Right kidney (tissue), 1 donor: Measurements from ENCODE around the gene NR3C1.

Experiments used
- DNase-seq: peaks from one replicate; pipeline ENCODE4 v3.0.0-alpha.2; 2016

The NR3C1 gene

GRCh38 chr5:143262393-143263174 lies 140.9 kb downstream of the NR3C1 start:
- no peak for DNase-seq

- DNase-seq = no peak
These were observed 141.6 kb downstream of the NR3C1 start for GRCh38 chr5:143261748-143262392.

DNA sequence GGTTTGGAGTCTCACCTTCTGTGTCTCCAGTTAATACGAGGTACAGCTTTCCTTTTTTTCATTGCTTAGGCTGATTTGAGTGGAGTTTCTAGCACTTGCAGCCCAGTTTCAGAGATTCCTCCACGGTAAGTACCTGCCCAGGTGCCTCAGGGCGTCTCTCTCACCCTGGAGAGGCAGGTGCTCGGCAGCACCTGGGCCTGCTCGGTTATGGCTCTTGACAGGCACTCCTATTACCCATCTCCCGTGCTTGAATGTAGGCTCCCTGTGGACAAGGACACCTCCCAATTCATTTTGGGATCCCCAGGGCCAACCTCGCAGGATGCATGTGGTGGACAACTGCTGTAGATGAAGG lies 144.3 kb downstream of the NR3C1 start:
- no peak for DNase-seq

DNA sequence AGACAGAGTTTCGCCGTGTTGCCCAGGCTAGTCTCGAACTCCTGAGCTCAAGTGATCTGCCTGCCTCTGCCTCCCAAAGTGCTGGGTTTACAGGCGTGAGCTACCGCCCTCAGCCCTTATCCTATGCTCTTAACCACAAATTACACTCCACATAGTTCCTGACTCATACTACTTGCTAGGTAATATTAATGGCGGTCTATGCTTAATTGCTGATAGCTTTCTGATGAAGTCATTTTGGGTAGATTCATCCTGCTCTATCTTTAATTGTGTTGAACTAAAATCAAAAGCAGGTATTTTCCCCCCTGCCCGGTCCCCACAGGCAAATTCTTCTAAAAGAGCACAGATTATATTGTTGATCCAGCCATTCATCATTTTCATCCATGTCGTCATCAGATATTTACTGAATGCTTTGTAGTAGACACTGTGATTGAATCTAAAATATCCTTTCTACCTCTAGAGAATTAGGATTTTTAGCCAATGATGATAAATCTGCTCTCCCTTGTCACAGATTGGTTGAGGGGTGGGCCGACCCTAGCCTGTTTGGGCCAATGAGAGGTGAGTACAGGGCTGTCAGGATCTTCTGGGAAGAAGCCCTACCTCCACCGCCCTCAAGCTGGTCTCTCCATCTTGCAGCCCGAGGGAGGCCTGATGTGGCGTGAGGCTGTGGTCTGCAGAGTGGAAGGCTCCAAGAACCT lies 144.8 kb downstream of the NR3C1 start:
- no peak for DNase-seq

- DNase-seq = no peak
These were observed 148.7 kb downstream of the NR3C1 start for GRCh38 chr5:143254819-143255218.

DNA sequence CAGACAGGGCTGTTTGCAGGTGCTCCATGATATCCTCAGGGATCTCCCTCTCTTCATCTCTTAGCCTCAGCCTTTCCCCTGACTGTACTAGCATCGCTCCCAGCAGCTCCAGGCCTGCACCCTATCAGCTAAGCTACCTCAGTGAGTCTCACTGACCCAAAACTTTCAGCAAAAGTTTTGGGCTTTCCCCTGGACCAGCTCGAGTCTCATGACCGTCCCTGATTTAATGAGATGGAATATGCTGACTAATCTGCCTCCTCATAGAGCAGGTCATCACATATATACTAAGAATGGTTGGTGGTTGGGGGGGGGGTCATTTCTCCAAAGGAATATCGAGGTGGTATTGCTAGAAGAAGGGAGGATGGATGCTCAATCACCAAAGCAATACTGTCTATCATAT lies 151.5 kb downstream of the NR3C1 start:
- DNase-seq = no peak

GRCh38 chr5:143251190-143251589 lies 152.3 kb downstream of the NR3C1 start:
- no peak for DNase-seq

DNA sequence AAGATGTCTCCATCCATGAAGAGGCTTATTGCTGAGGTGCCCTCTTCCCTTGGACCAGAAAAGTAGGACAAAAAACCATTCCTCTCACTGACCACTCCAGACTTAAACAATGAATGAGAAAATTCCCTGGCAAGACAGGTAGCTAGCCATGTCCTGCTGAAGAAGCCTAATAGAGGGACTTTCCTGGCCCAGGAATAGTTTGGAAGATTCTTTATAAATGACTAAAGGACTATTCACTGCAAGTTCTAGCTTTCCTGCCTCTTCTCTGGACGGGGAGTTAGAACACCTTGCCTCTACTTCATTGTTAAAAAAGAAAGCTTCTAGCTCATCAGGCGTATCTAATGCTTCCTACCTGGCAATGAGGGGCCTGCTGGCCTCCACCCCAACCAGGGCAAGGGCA lies 153.6 kb downstream of the NR3C1 start:
- no peak for DNase-seq

DNA sequence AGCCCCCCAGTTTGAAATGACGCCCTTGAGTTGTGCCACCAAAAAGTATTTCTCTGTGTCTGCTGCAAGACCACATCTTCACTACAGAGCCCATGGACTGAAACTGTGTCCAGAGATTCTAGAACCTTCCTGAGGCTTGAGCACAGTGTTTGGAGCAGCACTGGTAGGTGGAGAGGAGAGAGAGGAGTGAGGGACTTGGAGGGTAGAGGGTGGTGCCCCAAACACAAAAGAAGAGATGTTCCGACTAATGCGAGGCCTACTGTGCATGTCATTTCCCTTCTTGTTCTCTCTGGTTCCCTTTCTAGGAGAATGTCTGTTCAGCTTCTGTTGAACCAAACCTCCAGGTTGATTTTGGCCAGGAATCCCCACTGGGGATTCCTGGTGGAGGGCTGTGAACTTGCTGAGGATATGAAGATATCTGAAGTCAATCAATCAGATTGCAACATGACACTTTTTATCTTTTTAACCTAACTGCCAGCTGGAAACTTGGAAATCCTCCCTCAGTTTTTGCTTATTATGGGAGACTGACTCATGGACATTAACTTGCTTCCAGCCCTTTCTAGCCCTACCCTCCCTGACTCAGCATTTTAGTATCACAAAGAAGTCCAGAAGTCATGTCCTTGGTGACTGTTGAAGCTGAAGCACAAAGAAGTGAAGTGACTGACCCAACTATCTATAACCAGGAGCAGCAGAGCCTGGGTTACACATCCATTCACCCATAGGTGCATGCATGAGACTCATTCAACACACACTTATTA lies 154.5 kb downstream of the NR3C1 start:
- DNase-seq = no peak

DNA sequence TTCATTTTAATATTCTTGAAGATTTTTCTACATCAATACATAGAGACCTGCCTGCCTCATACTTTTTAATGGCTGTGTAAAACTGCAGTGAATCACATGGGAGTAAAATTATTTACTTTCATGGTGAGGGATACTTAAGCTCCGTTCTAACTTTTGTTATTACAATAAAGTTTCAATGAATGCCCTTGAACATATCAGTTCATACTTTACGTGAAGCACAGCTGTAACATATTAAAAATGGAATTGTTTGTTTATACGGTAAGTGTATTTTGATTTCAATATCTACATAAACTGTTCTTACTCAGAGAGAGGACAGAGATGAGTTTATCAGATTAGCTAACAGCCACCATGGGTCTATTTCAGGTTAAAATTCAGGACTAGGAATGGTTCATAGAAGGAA lies 155.1 kb downstream of the NR3C1 start:
- DNase-seq = no peak

GRCh38 chr5:143247134-143247815 lies 156.2 kb downstream of the NR3C1 start:
- no peak for DNase-seq

- no peak for DNase-seq
These were observed 157.4 kb downstream of the NR3C1 start for GRCh38 chr5:143245929-143246561.

DNA sequence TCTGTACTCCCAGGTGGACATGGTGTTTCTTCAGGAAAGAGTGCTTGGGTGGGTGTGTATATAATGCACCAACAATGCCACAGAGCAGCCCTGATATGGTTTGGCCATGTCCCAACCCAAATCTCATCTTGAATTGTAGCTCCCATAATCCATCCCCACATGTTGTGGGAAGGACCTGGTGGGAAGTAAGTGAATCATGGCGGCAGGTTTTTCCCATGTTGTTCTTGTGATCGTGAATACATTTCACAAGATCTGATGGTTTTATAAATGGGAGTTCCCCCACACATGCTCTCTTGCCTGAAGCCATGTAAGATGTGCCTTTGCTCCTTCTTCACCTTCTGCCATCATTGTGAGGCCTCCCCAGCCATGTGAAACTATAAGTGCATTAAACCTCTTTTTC lies 158.5 kb downstream of the NR3C1 start:
- no peak for DNase-seq

GRCh38 chr5:143244000-143244736 lies 159.3 kb downstream of the NR3C1 start:
- DNase-seq = no peak

- no peak for DNase-seq
These were observed 160.4 kb downstream of the NR3C1 start for GRCh38 chr5:143243103-143243502.

- no peak for DNase-seq
These were observed 161.6 kb downstream of the NR3C1 start for GRCh38 chr5:143241892-143242291.

DNA sequence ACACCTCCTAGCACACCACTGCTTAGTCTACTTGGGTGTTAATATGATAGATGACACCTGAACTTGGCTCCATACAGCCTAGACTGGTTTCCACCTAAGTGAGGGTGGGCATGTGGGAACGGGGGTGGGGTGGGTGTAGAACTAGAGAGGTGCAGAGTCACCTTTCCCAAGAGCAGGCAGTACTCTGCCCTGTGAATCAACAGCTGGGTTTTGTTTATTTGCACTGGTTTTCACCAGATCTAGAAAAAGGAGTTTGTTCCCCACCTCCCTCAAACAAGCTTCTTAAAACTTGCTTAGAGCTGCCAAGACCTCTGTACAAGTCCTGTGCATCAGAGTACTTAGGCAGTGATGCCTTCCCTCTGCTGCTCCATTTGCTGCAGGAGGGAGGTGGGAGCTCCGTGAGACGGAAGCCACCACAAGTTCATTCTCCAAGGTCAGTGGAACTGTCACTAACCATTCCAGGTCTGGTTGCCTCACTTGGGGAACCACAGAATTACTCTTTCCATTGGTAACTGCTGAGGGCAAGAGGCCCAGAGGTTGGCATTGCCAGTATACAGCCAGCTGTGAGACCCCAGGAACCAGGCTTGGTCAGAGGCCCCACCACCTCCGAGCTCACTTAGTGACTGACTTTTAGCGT lies 163.5 kb downstream of the NR3C1 start:
- DNase-seq = no peak

- no peak for DNase-seq
These were observed 164.9 kb downstream of the NR3C1 start for GRCh38 chr5:143238620-143239019.

DNA sequence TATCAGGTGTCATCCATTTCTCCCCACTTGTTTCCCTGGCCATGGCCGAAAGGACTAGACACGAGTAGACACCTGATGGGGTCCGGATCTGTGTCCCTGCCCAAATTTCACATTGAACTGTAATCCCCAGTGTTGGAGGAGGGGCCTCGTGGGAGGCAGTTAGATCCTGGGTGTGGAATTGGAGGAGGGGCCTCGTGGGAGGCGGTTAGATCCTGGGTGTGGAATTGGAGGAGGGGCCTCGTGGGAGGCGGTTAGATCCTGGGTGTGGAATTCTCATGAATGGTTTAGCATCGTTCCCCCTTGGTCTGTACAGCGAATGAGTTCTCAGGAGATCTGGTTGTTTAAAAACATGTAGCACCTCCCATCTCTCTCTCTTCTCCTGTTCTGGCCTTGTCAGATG lies 165.8 kb downstream of the NR3C1 start:
- DNase-seq = no peak

GRCh38 chr5:143236682-143237081 lies 166.8 kb downstream of the NR3C1 start:
- no peak for DNase-seq

GRCh38 chr5:143235423-143235822 lies 168.1 kb downstream of the NR3C1 start:
- DNase-seq = no peak
